ENCODE measurements around the gene WASF2.
"Not testable (repeated sequence)": the region's sequence is repeated elsewhere in the genome, so short reads cannot be mapped to it uniquely, and the experiment has no call there.

Gene WASF2

GRCh38 chr1:27521861-27522431 lies 32.0 kb upstream of the WASF2 start:
- no peak for DNase-seq (ENCODE audit: low spot score)

- no peak for DNase-seq (ENCODE audit: low spot score)
These were observed 31.4 kb upstream of the WASF2 start for GRCh38 chr1:27521336-27521831.

DNA sequence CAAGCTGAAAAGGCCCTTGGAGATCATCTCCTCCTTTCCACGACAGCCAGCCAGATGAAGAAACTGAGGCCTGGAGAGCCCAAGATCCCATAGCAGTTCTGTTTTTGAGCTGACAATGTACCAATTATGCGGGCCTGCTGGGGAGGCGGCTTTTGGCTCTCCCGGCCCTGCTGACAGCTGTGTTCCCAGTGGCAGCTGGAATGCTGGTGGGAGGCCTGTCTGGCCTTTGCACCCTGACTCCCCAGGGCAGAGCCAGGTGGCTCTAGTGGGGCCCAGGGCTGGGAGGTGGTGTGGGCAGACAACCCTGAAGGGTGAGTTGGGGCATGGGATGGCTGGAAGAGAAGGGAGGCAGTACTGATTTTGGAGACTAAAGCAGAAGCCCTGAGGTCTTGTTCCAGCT lies 30.7 kb upstream of the WASF2 start:
- DNase-seq (ENCODE audit: low spot score): no peak

- DNase-seq (ENCODE audit: low spot score): no peak
These were observed 29.6 kb upstream of the WASF2 start for GRCh38 chr1:27519331-27520258.

DNA sequence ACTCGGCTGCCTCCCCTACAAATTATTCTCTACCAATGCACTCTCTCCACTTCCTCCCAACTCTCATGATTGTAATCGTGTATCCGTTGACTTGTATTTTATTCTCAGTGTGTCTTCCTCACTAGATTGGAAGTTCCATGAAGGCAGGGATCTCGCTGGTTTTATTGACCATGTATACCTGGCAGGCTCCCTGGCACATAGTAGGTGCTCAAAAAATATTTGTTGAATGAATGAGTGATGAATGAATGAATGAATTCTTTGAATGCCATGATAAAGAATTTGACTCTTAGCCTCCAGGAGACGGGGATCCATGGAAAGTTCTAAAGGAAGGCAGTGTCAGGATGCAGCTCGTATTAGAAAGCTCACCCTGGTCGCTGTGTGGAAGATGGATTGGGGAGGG lies 28.8 kb upstream of the WASF2 start:
- DNase-seq (ENCODE audit: low spot score): no peak

GRCh38 chr1:27517907-27518718 lies 28.1 kb upstream of the WASF2 start:
- DNase-seq (ENCODE audit: low spot score): no peak

- no peak for DNase-seq (ENCODE audit: low spot score)
These were observed 27.3 kb upstream of the WASF2 start for GRCh38 chr1:27517301-27517700.

DNA sequence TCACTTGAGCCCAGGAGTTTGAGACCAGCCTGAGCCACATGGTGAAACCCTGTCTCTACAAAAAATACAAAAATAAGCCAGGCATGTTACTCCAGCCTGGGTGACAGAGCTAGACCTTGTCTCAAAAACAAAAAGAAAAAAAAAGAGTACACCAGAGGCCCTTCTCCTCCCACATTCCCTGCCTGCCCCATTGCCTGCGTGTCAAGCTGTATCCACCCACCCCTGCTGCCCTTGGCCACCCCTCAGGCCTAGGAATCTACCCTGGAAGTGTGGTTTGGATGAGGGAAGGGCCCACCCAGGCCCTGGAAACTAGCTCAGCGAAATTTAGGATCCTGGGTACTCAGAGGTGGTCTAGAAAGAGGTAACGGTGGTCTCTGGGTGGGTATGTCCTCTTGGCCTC lies 25.7 kb upstream of the WASF2 start:
- no peak for DNase-seq (ENCODE audit: low spot score)

DNA sequence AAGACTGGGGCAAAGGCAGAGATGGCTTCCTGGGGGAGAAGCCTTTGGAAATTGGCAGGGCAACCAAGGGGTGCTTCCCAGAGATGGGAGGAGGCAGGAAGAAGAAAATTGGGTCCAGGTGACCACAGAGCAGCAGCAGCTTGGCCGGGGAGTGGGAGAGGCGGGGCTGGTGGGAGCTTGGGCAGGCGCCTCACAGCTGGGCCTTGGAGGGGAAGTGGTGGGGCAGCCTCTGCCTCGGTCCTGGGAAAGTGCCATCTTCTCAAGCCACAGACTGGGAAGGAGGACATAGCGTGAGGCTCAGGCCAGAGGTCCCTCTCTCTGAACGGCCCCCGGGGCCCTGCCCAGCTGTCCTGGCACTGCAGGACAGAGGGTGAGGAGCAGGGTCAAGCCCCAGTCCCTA lies 24.0 kb upstream of the WASF2 start:
- no peak for DNase-seq (ENCODE audit: low spot score)

- no peak for DNase-seq (ENCODE audit: low spot score)
These were observed 23.6 kb upstream of the WASF2 start for GRCh38 chr1:27513528-27513927.

GRCh38 chr1:27509127-27510080 lies 19.4 kb upstream of the WASF2 start:
- DNase-seq (ENCODE audit: low spot score): no peak

GRCh38 chr1:27507960-27508665 lies 18.1 kb upstream of the WASF2 start:
- DNase-seq (ENCODE audit: low spot score): no peak

GRCh38 chr1:27506703-27507102 lies 16.7 kb upstream of the WASF2 start:
- no peak for DNase-seq (ENCODE audit: low spot score)

DNA sequence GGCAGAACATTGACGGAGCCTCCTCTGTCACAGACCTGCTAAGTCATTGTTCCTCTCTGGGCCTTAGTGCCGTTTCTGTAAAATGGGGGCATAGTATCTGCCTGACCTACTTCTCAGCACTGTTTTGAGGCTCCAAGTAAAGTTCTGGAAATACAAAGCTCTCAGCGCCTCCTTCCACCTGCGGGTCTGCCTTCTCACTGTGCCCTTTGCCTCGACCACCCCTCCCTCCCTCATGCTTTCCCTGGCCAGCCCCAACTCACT lies 15.4 kb upstream of the WASF2 start:
- DNase-seq (ENCODE audit: low spot score): peak; percentile 2

- DNase-seq (ENCODE audit: low spot score): peak; percentile 1
These were observed 14.8 kb upstream of the WASF2 start for GRCh38 chr1:27504588-27505419.

- peak; percentile 2 for DNase-seq (ENCODE audit: low spot score)
These were observed 14.0 kb upstream of the WASF2 start for GRCh38 chr1:27503844-27504587.

DNA sequence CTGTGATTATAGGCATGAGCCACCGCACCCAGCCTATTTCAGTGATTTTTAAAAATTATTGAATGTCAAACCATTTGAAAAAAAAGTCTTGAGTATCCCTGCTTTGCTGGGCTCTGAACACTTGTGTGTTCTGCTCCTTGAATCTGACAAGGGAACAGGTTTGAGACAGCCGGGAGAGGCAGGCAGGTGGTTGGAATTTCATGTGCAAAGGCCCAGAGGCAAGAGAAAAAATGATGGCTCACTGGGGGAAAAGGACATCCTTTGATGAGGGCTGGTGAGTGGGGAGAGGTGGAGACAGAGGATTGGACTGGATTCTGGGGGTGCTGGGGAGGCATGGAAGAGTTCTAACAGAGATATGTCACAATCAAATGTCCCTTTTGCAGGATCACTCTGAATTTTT lies 13.1 kb upstream of the WASF2 start:
- DNase-seq (ENCODE audit: low spot score): no peak

- DNase-seq (ENCODE audit: low spot score): not testable (repeated sequence)
These were observed 11.2 kb upstream of the WASF2 start for GRCh38 chr1:27501159-27501558.

- no peak for DNase-seq (ENCODE audit: low spot score)
These were observed 9.2 kb upstream of the WASF2 start for GRCh38 chr1:27499142-27499541.

All from germinal center (tissue), 1 donor.